ENCODE data around the gene GFI1.

- TF ChIP-seq CTCF (IDR thresholded peaks at IDR 0.05) (no peak), POLR2A (IDR thresholded peaks at IDR 0.05) (no peak), POLR2AphosphoS5 (IDR thresholded peaks at IDR 0.05) (no peak), EP300 (IDR thresholded peaks at IDR 0.05; ENCODE audit: low read depth) (no peak)
These were observed 32.3 kb upstream of the GFI1 start for GRCh38 chr1:92519043-92519442.
